ENCODE results near the gene FANCG.

The FANCG gene

DNA sequence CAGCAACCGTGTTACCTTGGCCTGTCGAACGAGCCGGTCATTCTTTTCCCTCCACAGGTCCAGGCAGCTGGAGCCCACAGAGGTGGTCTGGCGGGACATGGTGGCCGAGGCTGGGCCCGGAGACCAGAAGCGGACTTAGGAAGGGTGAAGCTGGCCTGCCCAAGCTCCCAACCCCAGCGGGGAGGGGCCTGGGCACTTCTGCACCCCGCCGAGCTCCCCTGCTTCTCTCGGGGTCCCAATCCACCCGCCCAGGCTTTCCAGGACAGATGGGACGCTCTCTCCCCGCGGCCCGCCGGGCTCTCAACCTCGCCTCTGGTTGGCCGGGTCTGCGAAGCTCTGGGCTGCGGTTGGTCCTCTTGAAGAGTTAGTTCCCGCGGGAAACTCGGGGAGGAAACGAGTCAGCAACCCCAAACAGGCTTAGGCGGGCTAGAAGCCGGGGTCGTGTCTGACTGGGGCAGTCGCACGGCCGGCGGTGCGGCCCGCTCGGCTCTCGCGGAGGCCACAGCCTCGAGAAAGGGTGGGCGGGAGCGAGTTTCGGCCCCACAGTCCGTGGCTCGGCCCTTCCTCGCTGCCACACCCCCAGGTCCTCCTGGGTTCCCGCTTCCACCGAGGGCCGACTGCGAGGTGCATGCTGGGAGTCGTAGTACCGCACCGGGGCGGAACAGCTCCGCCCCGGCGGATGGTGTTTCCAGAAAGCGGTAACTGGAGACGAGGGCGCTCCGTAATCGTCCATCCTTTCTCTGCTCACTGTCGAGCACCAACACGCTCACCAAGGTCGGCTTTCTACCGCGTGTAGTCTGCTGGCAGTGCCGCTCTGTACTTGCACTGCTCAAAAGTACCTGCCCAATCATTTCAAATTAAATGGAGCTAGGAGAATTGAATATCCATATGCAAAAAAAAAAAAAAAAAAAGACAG, at the start of gene FANCG (continued):
- TF ChIP-seq ZFP37 (tag by site-specific recombination; IDR thresholded peaks at IDR 0.05) = no peak; the same call in 1 of the 2 replicates
- no peak for TF ChIP-seq ZNF791 (tag by site-specific recombination; IDR thresholded peaks at IDR 0.05)
- TF ChIP-seq YY2 (tag by site-specific recombination; IDR thresholded peaks at IDR 0.05) = 0 out of 2 replicates have a peak, but pooled peaks have one; percentile 28
- no peak for TF ChIP-seq ZNF248 (tag by site-specific recombination; IDR thresholded peaks at IDR 0.05)
- no peak for TF ChIP-seq ZNF112 (tag by site-specific recombination; IDR thresholded peaks at IDR 0.05)
- no peak for TF ChIP-seq ZNF169 (tag by site-specific recombination; IDR thresholded peaks at IDR 0.05)
- TF ChIP-seq ZNF146 (tag by site-specific recombination; IDR thresholded peaks at IDR 0.05) = no peak
- TF ChIP-seq SP2 (tag by site-specific recombination; IDR thresholded peaks at IDR 0.05) = peak; percentile 89
- TF ChIP-seq, protein P1, sequence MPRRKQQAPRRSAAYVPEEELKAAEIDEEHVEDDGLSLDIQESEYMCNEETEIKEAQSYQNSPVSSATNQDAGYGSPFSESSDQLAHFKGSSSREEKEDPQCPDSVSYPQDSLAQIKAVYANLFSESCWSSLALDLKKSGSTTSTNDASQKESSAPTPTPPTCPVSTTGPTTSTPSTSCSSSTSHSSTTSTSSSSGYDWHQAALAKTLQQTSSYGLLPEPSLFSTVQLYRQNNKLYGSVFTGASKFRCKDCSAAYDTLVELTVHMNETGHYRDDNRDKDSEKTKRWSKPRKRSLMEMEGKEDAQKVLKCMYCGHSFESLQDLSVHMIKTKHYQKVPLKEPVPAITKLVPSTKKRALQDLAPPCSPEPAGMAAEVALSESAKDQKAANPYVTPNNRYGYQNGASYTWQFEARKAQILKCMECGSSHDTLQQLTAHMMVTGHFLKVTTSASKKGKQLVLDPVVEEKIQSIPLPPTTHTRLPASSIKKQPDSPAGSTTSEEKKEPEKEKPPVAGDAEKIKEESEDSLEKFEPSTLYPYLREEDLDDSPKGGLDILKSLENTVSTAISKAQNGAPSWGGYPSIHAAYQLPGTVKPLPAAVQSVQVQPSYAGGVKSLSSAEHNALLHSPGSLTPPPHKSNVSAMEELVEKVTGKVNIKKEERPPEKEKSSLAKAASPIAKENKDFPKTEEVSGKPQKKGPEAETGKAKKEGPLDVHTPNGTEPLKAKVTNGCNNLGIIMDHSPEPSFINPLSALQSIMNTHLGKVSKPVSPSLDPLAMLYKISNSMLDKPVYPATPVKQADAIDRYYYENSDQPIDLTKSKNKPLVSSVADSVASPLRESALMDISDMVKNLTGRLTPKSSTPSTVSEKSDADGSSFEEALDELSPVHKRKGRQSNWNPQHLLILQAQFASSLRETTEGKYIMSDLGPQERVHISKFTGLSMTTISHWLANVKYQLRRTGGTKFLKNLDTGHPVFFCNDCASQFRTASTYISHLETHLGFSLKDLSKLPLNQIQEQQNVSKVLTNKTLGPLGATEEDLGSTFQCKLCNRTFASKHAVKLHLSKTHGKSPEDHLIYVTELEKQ (tag by site-specific recombination; IDR thresholded peaks at IDR 0.05; ENCODE audit: borderline replicate concordance) = no peak
- peak; percentile 77 for TF ChIP-seq ZNF335 (tag by site-specific recombination; conservative IDR thresholded peaks at IDR 0.05)
- no peak; the same call in 1 of the 2 replicates for TF ChIP-seq ZBTB21 (tag by site-specific recombination; IDR thresholded peaks at IDR 0.05)
- TF ChIP-seq ZFP69B (tag by site-specific recombination; IDR thresholded peaks at IDR 0.05) = 0 out of 2 replicates have a peak, but pooled peaks have one; percentile 26
- TF ChIP-seq, protein P2, sequence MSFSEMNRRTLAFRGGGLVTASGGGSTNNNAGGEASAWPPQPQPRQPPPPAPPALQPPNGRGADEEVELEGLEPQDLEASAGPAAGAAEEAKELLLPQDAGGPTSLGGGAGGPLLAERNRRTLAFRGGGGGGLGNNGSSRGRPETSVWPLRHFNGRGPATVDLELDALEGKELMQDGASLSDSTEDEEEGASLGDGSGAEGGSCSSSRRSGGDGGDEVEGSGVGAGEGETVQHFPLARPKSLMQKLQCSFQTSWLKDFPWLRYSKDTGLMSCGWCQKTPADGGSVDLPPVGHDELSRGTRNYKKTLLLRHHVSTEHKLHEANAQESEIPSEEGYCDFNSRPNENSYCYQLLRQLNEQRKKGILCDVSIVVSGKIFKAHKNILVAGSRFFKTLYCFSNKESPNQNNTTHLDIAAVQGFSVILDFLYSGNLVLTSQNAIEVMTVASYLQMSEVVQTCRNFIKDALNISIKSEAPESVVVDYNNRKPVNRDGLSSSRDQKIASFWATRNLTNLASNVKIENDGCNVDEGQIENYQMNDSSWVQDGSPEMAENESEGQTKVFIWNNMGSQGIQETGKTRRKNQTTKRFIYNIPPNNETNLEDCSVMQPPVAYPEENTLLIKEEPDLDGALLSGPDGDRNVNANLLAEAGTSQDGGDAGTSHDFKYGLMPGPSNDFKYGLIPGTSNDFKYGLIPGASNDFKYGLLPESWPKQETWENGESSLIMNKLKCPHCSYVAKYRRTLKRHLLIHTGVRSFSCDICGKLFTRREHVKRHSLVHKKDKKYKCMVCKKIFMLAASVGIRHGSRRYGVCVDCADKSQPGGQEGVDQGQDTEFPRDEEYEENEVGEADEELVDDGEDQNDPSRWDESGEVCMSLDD (tag by site-specific recombination; IDR thresholded peaks at IDR 0.05) = peak; percentile 40; the same call in 1 of the 2 replicates
- peak; percentile 67 for TF ChIP-seq ZNF660 (tag by site-specific recombination; IDR thresholded peaks at IDR 0.05)
- TF ChIP-seq ZNF677 (tag by site-specific recombination; IDR thresholded peaks at IDR 0.05) = no peak
- peak; percentile 49; the same call in 1 of the 2 replicates for TF ChIP-seq KLF7 (tag by site-specific recombination; IDR thresholded peaks at IDR 0.05; ENCODE audit: borderline replicate concordance)
- TF ChIP-seq ZIC2 (tag by site-specific recombination; IDR thresholded peaks at IDR 0.05) = peak; percentile 36; the same call in 1 of the 2 replicates
- TF ChIP-seq ZNF701 (tag by site-specific recombination; IDR thresholded peaks at IDR 0.05) = no peak
- no peak for TF ChIP-seq SCRT1 (tag by site-specific recombination; IDR thresholded peaks at IDR 0.05; ENCODE audit: borderline replicate concordance)
- TF ChIP-seq ZNF341 (tag by site-specific recombination; IDR thresholded peaks at IDR 0.05; ENCODE audit: low read depth) = peak; percentile 86
- TF ChIP-seq PBX3 (CRISPR knock-in tag; IDR thresholded peaks at IDR 0.05) = 0 out of 2 replicates have a peak, but pooled peaks have one; percentile 42
- TF ChIP-seq SP7 (tag by site-specific recombination; IDR thresholded peaks at IDR 0.05) = peak; percentile 63
- TF ChIP-seq HOXD13 (CRISPR knock-in tag; IDR thresholded peaks at IDR 0.05; ENCODE audit: borderline replicate concordance) = no peak
- TF ChIP-seq ZNF354C (tag by site-specific recombination; IDR thresholded peaks at IDR 0.05; ENCODE audit: borderline replicate concordance, low read depth) = no peak
- TF ChIP-seq RBAK (tag by site-specific recombination; IDR thresholded peaks at IDR 0.05) = 0 out of 2 replicates have a peak, but pooled peaks have one; percentile 16
- no peak for TF ChIP-seq ZNF184 (tag by site-specific recombination; IDR thresholded peaks at IDR 0.05)
- peak; percentile 68 for TF ChIP-seq ZBTB6 (tag by site-specific recombination; IDR thresholded peaks at IDR 0.05)
- no peak for TF ChIP-seq ZNF654 (tag by site-specific recombination; IDR thresholded peaks at IDR 0.05; ENCODE audit: low read depth)
- TF ChIP-seq KLF1 (tag by site-specific recombination; IDR thresholded peaks at IDR 0.05) = peak; percentile 48
- TF ChIP-seq ZSCAN23 (tag by site-specific recombination; IDR thresholded peaks at IDR 0.05) = no peak
- TF ChIP-seq ZNF707 (tag by site-specific recombination; IDR thresholded peaks at IDR 0.05) = no peak
- TF ChIP-seq ZNF629 (tag by site-specific recombination; IDR thresholded peaks at IDR 0.05) = peak; percentile 57; the same call in 1 of the 2 replicates
- no peak for TF ChIP-seq ZNF223 (tag by site-specific recombination; IDR thresholded peaks at IDR 0.05)

Measured in HEK293 (cell line).